HepG2 (cell line): ENCODE measurements around the gene SPSB2. TPM values are rescaled to one million over a fixed set of nuclear protein-coding genes. Genes with fewer than 3 reads are reported as not detected.

Source experiments
- ATAD3A ChIP-seq: sonication (generic); formaldehyde crosslinking; IDR thresholded peaks from 2 replicates; pipeline ENCODE4 v1.4.0; 2020; ENCODE audit warnings: missing genetic modification reagents
- CBFB ChIP-seq: sonication (generic); formaldehyde crosslinking; IDR thresholded peaks from 2 replicates; pipeline ENCODE4 v1.4.0; 2020; ENCODE audit warnings: missing genetic modification reagents
- POLR2AphosphoS5 ChIP-seq: IDR thresholded peaks from 2 replicates; pipeline ENCODE4 v1.6.1; 2012; ENCODE audit warnings: low read depth, low read length
- PTBP1 ChIP-seq: fragments of 200-400 bp; formaldehyde crosslinking; IDR thresholded peaks from 2 replicates; pipeline ENCODE4 v1.6.1; 2018; ENCODE audit warnings: low read length, low read depth; ENCODE audit not compliant: poor library complexity, severe bottlenecking
- SP4 ChIP-seq: sonication (generic); formaldehyde crosslinking; IDR thresholded peaks from 2 replicates; pipeline ENCODE4 v1.8.1; 2023; ENCODE audit warnings: mild to moderate bottlenecking, missing genetic modification reagents
- TP53 ChIP-seq: sonication (generic); formaldehyde crosslinking; conservative IDR thresholded peaks from 2 replicates; pipeline ENCODE4 v1.4.0; 2020; ENCODE audit warnings: missing genetic modification reagents
- XBP1 ChIP-seq: sonication (generic); formaldehyde crosslinking; IDR thresholded peaks from 2 replicates; pipeline ENCODE4 v1.5.0; 2020; ENCODE audit warnings: missing genetic modification reagents
- ZMYM4 ChIP-seq: sonication (generic); formaldehyde crosslinking; IDR thresholded peaks from 2 replicates; pipeline ENCODE4 v1.8.1; 2023; ENCODE audit warnings: mild to moderate bottlenecking, missing genetic modification reagents
- ZNF12 ChIP-seq: sonication (generic); formaldehyde crosslinking; IDR thresholded peaks from 2 replicates; pipeline ENCODE4 v1.5.0; 2020; ENCODE audit warnings: missing genetic modification reagents
- ZNF20 ChIP-seq: sonication (generic); formaldehyde crosslinking; IDR thresholded peaks from 2 replicates; pipeline ENCODE4 v1.4.0; 2020; ENCODE audit warnings: mild to moderate bottlenecking, moderate library complexity, missing genetic modification reagents
- polyA plus RNA-seq, 8 experiments: library from polyadenylated mRNA; depleted of rRNA in 3 of 8; stranded (reverse) in 7 of 8; unstranded in 1 of 8; fragments of >200 nt; fragmentation: Illumina TruSeq in 4 of 8; extraction: Trizol in 4 of 8; gene quantifications; 2 replicates each; pipeline versions ENCODE4 v1.2.1 to v1.2.3, GENCODE V29; 2011 to 2016; ENCODE audit warnings: low read depth in 4 of 8, missing spikeins in 1 of 8, mixed read lengths in 1 of 8; ENCODE audit not compliant: insufficient read depth in 1 of 8
- total RNA-seq, 5 experiments: library from RNA; depleted of rRNA; stranded (reverse); fragments of >200 nt; fragmentation: Illumina TruSeq; extraction: Trizol; gene quantifications; 2 replicates each; pipeline ENCODE4 v1.2.3, GENCODE V29; 2016; ENCODE audit warnings: low read depth in 1 of 5
- TF ChIP-seq, protein P1 (sequence below): IDR thresholded peaks from 2 replicates; pipeline ENCODE4 v1.6.1; 2016
- TF ChIP-seq, protein P2 (sequence below): sonication (generic); formaldehyde crosslinking; IDR thresholded peaks from one replicate; pipeline ENCODE4 v1.5.1; 2020; ENCODE audit warnings: mild to moderate bottlenecking, missing genetic modification reagents; ENCODE audit errors: not compliant biosample characterization
- TF ChIP-seq, protein P3 (sequence below): sonication (generic); formaldehyde crosslinking; IDR thresholded peaks from 2 replicates; pipeline ENCODE4 v1.5.1; 2020; ENCODE audit warnings: mild to moderate bottlenecking, missing genetic modification reagents, moderate library complexity

Gene SPSB2
- total and polyA plus RNA-seq, 2 of the 13 experiments (the other 11 are each of a cell fraction or from before 2014, with no cell fraction given) = 2.0 to 6.2 TPM

DNA sequence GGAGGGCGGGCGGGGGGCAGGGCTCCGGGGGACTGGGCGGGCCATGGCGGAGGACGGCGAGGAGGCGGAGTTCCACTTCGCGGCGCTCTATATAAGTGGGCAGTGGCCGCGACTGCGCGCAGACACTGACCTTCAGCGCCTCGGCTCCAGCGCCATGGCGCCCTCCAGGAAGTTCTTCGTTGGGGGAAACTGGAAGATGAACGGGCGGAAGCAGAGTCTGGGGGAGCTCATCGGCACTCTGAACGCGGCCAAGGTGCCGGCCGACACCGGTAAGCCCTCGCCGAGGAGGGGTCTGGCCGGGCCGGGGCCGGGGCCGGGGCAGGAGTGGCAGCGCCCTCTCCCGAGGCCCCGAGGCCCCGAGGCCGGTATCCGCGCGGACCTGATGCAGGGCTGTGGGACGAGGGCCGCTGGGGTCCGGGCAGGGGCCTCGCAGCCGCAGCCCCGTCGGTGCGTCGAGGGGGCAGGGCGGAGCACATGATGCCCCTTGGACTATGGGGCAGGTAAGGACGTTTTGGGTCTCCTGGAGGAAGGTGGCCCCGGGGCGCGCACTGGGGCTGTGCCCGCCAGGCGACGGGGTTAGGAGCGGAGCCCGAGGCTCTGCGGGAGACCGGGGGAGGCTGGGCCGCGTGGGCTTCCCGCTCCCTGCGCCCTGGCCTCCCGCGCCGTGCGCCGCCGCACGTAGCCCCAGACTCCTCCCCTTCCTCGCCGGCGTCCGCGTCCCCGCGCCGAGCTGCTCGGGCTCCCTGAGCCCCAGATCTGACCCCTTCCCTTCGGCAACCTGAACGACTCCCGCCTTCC lies 5.5 kb downstream of the SPSB2 start, which contains the start of gene TPI1 (continued):
- TF ChIP-seq, protein P1, sequence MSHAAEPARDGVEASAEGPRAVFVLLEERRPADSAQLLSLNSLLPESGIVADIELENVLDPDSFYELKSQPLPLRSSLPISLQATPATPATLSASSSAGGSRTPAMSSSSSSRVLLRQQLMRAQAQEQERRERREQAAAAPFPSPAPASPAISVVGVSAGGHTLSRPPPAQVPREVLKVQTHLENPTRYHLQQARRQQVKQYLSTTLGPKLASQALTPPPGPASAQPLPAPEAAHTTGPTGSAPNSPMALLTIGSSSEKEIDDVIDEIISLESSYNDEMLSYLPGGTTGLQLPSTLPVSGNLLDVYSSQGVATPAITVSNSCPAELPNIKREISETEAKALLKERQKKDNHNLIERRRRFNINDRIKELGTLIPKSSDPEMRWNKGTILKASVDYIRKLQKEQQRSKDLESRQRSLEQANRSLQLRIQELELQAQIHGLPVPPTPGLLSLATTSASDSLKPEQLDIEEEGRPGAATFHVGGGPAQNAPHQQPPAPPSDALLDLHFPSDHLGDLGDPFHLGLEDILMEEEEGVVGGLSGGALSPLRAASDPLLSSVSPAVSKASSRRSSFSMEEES = peak; percentile 55; the same call in 1 of the 2 replicates
- TF ChIP-seq XBP1 (0 out of 2 replicates have a peak, but pooled peaks have one; percentile 70), ZNF12 (CRISPR knock-in tag) (0 out of 2 replicates have a peak, but pooled peaks have one; percentile 22), ZMYM4 (CRISPR knock-in tag) (peak; percentile 55; the same call in 1 of the 2 replicates), ATAD3A (CRISPR knock-in tag) (no peak), POLR2AphosphoS5 (peak; percentile 99), PTBP1 (no peak), TP53 (CRISPR knock-in tag) (no peak), CBFB (CRISPR knock-in tag) (no peak), SP4 (CRISPR knock-in tag) (peak; percentile 69; the same call in 1 of the 2 replicates), ZNF20 (no peak)
- TF ChIP-seq, protein P2, sequence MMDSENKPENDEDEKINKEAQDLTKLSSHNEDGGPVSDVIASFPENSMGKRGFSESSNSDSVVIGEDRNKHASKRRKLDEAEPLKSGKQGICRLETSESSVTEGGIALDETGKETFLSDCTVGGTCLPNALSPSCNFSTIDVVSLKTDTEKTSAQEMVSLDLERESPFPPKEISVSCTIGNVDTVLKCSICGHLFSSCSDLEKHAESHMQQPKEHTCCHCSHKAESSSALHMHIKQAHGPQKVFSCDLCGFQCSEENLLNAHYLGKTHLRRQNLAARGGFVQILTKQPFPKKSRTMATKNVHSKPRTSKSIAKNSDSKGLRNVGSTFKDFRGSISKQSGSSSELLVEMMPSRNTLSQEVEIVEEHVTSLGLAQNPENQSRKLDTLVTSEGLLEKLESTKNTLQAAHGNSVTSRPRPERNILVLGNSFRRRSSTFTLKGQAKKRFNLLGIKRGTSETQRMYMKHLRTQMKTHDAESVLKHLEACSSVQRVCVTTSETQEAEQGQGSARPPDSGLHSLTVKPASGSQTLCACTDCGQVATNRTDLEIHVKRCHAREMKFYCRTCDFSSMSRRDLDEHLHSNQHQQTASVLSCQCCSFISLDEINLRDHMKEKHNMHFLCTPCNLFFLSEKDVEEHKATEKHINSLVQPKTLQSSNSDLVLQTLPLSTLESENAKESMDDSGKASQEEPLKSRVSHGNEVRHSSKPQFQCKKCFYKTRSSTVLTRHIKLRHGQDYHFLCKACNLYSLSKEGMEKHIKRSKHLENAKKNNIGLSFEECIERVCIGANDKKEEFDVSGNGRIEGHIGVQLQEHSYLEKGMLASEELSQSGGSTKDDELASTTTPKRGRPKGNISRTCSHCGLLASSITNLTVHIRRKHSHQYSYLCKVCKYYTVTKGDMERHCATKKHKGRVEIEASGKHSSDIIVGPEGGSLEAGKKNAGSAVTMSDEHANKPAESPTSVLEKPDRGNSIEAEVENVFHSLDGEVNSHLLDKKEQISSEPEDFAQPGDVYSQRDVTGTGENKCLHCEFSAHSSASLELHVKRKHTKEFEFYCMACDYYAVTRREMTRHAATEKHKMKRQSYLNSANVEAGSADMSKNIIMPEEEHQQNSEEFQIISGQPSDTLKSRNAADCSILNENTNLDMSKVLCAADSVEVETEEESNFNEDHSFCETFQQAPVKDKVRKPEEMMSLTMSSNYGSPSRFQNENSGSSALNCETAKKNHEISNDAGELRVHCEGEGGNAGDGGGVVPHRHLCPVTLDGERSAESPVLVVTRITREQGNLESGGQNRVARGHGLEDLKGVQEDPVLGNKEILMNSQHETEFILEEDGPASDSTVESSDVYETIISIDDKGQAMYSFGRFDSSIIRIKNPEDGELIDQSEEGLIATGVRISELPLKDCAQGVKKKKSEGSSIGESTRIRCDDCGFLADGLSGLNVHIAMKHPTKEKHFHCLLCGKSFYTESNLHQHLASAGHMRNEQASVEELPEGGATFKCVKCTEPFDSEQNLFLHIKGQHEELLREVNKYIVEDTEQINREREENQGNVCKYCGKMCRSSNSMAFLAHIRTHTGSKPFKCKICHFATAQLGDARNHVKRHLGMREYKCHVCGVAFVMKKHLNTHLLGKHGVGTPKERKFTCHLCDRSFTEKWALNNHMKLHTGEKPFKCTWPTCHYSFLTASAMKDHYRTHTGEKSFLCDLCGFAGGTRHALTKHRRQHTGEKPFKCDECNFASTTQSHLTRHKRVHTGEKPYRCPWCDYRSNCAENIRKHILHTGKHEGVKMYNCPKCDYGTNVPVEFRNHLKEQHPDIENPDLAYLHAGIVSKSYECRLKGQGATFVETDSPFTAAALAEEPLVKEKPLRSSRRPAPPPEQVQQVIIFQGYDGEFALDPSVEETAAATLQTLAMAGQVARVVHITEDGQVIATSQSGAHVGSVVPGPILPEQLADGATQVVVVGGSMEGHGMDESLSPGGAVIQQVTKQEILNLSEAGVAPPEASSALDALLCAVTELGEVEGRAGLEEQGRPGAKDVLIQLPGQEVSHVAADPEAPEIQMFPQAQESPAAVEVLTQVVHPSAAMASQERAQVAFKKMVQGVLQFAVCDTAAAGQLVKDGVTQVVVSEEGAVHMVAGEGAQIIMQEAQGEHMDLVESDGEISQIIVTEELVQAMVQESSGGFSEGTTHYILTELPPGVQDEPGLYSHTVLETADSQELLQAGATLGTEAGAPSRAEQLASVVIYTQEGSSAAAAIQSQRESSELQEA = no peak
- TF ChIP-seq, protein P3, sequence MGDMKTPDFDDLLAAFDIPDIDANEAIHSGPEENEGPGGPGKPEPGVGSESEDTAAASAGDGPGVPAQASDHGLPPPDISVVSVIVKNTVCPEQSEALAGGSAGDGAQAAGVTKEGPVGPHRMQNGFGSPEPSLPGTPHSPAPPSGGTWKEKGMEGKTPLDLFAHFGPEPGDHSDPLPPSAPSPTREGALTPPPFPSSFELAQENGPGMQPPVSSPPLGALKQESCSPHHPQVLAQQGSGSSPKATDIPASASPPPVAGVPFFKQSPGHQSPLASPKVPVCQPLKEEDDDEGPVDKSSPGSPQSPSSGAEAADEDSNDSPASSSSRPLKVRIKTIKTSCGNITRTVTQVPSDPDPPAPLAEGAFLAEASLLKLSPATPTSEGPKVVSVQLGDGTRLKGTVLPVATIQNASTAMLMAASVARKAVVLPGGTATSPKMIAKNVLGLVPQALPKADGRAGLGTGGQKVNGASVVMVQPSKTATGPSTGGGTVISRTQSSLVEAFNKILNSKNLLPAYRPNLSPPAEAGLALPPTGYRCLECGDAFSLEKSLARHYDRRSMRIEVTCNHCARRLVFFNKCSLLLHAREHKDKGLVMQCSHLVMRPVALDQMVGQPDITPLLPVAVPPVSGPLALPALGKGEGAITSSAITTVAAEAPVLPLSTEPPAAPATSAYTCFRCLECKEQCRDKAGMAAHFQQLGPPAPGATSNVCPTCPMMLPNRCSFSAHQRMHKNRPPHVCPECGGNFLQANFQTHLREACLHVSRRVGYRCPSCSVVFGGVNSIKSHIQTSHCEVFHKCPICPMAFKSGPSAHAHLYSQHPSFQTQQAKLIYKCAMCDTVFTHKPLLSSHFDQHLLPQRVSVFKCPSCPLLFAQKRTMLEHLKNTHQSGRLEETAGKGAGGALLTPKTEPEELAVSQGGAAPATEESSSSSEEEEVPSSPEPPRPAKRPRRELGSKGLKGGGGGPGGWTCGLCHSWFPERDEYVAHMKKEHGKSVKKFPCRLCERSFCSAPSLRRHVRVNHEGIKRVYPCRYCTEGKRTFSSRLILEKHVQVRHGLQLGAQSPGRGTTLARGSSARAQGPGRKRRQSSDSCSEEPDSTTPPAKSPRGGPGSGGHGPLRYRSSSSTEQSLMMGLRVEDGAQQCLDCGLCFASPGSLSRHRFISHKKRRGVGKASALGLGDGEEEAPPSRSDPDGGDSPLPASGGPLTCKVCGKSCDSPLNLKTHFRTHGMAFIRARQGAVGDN (CRISPR knock-in tag) = peak; percentile 84
